Neural cell (in vitro differentiated cells): ENCODE results near the gene ZSCAN21. TPM values are rescaled to one million over a fixed set of nuclear protein-coding genes. Genes with fewer than 3 reads are reported as not detected.
A peak's percentile ranks its signal among the peaks of the same experiment; 100 is the strongest.

Experiments used
- H2AFZ ChIP-seq: fragments of 200-600, 300-800 bp; sonication (generic), shearing (Covaris generic); 2 replicates; pipeline ENCODE4 v1.6.0; 2014; ENCODE audit warnings: low read depth, mild to moderate bottlenecking, antibody characterized with exemption, low read length, moderate library complexity
- H3F3A ChIP-seq: fragments of 200-600 bp; shearing (Covaris generic); 2 replicates; pipeline ENCODE4 v1.6.1; 2016; ENCODE audit warnings: mild to moderate bottlenecking, moderate library complexity, mixed read lengths, antibody characterized with exemption, low read length; ENCODE audit not compliant: insufficient read depth, poor library complexity, severe bottlenecking
- H3K27ac ChIP-seq: fragments of 200-600, 300-800 bp; sonication (generic), shearing (Covaris generic); 2 replicates; pipeline ENCODE4 v1.5.1; 2014; ENCODE audit warnings: mild to moderate bottlenecking, low read length, moderate library complexity
- H3K27me3 ChIP-seq: fragments of 300-800, 200-600 bp; sonication (generic), shearing (Covaris generic); 2 replicates; pipeline ENCODE4 v1.6.0; 2014; ENCODE audit warnings: mild to moderate bottlenecking, low read depth, low read length, moderate library complexity; ENCODE audit not compliant: insufficient read depth
- H3K36me3 ChIP-seq: fragments of 300-800, 200-600 bp; sonication (generic), shearing (Covaris generic); 2 replicates; pipeline ENCODE4 v1.5.1; 2014; ENCODE audit warnings: mild to moderate bottlenecking, antibody characterized with exemption, low read length, moderate library complexity; ENCODE audit not compliant: insufficient read depth
- H3K4me2 ChIP-seq: fragments of 300-800, 200-600 bp; sonication (generic), shearing (Covaris generic); 2 replicates; pipeline ENCODE4 v1.6.0; 2014; ENCODE audit warnings: mild to moderate bottlenecking, low read length
- H3K4me3 ChIP-seq: fragments of 300-800, 200-600 bp; sonication (generic), shearing (Covaris generic); 2 replicates; pipeline ENCODE4 v1.5.1; 2014; ENCODE audit warnings: mild to moderate bottlenecking, low read length, moderate library complexity
- H3K79me2 ChIP-seq: fragments of 200-600 bp; shearing (Covaris generic); replicated peaks from 2 replicates; pipeline ENCODE4 v1.6.0; 2014; ENCODE audit warnings: mild to moderate bottlenecking, low read length, moderate library complexity; ENCODE audit not compliant: insufficient read depth
- H3K9ac ChIP-seq: fragments of 300-800, 200-600 bp; sonication (generic), shearing (Covaris generic); 2 replicates; pipeline ENCODE4 v1.6.1; 2016; ENCODE audit warnings: mild to moderate bottlenecking, low read length, mixed read lengths
- H3K9me2 ChIP-seq: fragments of 200-600 bp; shearing (Covaris generic); 2 replicates; pipeline ENCODE4 v1.6.1; 2016; ENCODE audit warnings: mild to moderate bottlenecking, low read length, mixed read lengths; ENCODE audit not compliant: insufficient read depth
- H3K9me3 ChIP-seq: fragments of 200-600, 300-800 bp; sonication (generic), shearing (Covaris generic); 2 replicates; pipeline ENCODE4 v1.6.1; 2016; ENCODE audit warnings: mild to moderate bottlenecking, mixed run types, low read length, moderate library complexity, mixed read lengths
- H4K20me1 ChIP-seq: fragments of 200-600 bp; shearing (Covaris generic); 2 replicates; pipeline ENCODE4 v1.6.1; 2016; ENCODE audit warnings: mild to moderate bottlenecking, mixed run types; ENCODE audit not compliant: insufficient read depth
- EP300 ChIP-seq: fragments of 450-650 bp; conservative IDR thresholded peaks from 2 replicates; pipeline ENCODE4 v1.6.1; 2014; ENCODE audit warnings: antibody characterized with exemption, mild to moderate bottlenecking, moderate library complexity; ENCODE audit not compliant: poor library complexity, severe bottlenecking
- EZH2 ChIP-seq: fragments of 200-600, 300-800 bp; shearing (Covaris generic), sonication (generic); IDR thresholded peaks from 2 replicates; pipeline ENCODE4 v1.6.1; 2014; ENCODE audit warnings: antibody characterized with exemption, low read length, borderline replicate concordance, mild to moderate bottlenecking; ENCODE audit not compliant: insufficient read depth, poor library complexity, severe bottlenecking
- MXI1 ChIP-seq: fragments of 450-650 bp; conservative IDR thresholded peaks from 2 replicates; pipeline ENCODE4 v1.6.1; 2014; ENCODE audit warnings: antibody characterized with exemption, mild to moderate bottlenecking; ENCODE audit not compliant: poor library complexity, severe bottlenecking
- POLR2AphosphoS5 ChIP-seq: IDR thresholded peaks from 2 replicates; pipeline ENCODE4 v1.6.1; 2012
- RAD21 ChIP-seq: fragments of 450-650 bp; conservative IDR thresholded peaks from 2 replicates; pipeline ENCODE4 v1.6.1; 2014; ENCODE audit warnings: antibody characterized with exemption, mild to moderate bottlenecking, moderate library complexity
- SMC3 ChIP-seq: fragments of 450-650 bp; conservative IDR thresholded peaks from 2 replicates; pipeline ENCODE4 v1.6.1; 2014; ENCODE audit warnings: antibody characterized with exemption, mild to moderate bottlenecking, moderate library complexity; ENCODE audit not compliant: poor library complexity
- TAF1 ChIP-seq: IDR thresholded peaks from 2 replicates; pipeline ENCODE4 v1.6.1; 2012; ENCODE audit warnings: low read depth
- polyA plus RNA-seq: library from polyadenylated mRNA; depleted of rRNA; stranded (reverse); fragments of >200 nt; gene quantifications from 2 replicates; pipeline ENCODE4 v1.2.3, GENCODE V29; 2014
- TF ChIP-seq, protein P1 (sequence below): fragments of 450-650 bp; IDR thresholded peaks from 2 replicates; pipeline ENCODE4 v1.5.1; 2014; ENCODE audit warnings: antibody characterized with exemption, mild to moderate bottlenecking, moderate library complexity; ENCODE audit not compliant: poor library complexity, severe bottlenecking
- TF ChIP-seq, protein P2 (sequence below): IDR thresholded peaks from 2 replicates; pipeline ENCODE4 v1.6.1; 2012; ENCODE audit warnings: borderline replicate concordance

The ZSCAN21 gene
- polyA plus RNA-seq, 1 donor from 2014 or later: 27.6 TPM

DNA sequence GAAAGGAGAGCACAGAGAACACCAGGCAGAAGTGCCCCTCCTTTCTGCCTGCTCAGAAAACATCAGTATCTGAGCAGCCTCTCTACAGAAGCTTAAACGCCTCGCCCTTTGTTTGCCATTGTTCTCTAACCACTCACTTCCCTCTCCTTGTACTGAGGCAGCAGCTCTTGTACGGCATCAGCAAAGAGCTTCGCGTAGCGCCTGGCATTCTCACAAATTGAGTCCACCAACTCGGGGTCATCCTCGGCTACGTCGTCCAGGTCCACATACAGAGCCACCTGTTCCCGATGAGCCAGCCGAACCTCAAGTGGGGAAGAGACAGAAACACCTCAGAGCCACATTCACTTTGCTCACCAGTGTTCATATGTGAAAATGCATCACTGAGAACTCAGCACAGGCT, 49.9 kb downstream of the ZSCAN21 start:
- H3K27me3 ChIP-seq: no peaks in the 10 kb centered on the region
- no peaks in the 10 kb centered on the region for H3K9me2 ChIP-seq
- H3K27ac ChIP-seq: peak overlapping the region; percentile 95
- H3K36me3 ChIP-seq: peaks cover 14% of the 10 kb centered on the region
- peak overlapping the region; percentile 78 for H3K4me3 ChIP-seq
- H3K4me2 ChIP-seq: peak overlapping the region; percentile 81
- peaks cover 26% of the 10 kb centered on the region for H3K79me2 ChIP-seq
- H4K20me1 ChIP-seq: no peaks in the 10 kb centered on the region
- no peak overlapping the region for H2AFZ ChIP-seq
- no peaks in the 10 kb centered on the region for H3F3A ChIP-seq
- H3K9ac ChIP-seq: peak overlapping the region; percentile 93
- TF ChIP-seq, protein P1, sequence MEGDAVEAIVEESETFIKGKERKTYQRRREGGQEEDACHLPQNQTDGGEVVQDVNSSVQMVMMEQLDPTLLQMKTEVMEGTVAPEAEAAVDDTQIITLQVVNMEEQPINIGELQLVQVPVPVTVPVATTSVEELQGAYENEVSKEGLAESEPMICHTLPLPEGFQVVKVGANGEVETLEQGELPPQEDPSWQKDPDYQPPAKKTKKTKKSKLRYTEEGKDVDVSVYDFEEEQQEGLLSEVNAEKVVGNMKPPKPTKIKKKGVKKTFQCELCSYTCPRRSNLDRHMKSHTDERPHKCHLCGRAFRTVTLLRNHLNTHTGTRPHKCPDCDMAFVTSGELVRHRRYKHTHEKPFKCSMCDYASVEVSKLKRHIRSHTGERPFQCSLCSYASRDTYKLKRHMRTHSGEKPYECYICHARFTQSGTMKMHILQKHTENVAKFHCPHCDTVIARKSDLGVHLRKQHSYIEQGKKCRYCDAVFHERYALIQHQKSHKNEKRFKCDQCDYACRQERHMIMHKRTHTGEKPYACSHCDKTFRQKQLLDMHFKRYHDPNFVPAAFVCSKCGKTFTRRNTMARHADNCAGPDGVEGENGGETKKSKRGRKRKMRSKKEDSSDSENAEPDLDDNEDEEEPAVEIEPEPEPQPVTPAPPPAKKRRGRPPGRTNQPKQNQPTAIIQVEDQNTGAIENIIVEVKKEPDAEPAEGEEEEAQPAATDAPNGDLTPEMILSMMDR: no peak
- TF ChIP-seq EP300 (no peak), RAD21 (no peak), EZH2 (no peak), POLR2AphosphoS5 (no peak), TAF1 (no peak), SMC3 (no peak), MXI1 (no peak)
- TF ChIP-seq, protein P2, sequence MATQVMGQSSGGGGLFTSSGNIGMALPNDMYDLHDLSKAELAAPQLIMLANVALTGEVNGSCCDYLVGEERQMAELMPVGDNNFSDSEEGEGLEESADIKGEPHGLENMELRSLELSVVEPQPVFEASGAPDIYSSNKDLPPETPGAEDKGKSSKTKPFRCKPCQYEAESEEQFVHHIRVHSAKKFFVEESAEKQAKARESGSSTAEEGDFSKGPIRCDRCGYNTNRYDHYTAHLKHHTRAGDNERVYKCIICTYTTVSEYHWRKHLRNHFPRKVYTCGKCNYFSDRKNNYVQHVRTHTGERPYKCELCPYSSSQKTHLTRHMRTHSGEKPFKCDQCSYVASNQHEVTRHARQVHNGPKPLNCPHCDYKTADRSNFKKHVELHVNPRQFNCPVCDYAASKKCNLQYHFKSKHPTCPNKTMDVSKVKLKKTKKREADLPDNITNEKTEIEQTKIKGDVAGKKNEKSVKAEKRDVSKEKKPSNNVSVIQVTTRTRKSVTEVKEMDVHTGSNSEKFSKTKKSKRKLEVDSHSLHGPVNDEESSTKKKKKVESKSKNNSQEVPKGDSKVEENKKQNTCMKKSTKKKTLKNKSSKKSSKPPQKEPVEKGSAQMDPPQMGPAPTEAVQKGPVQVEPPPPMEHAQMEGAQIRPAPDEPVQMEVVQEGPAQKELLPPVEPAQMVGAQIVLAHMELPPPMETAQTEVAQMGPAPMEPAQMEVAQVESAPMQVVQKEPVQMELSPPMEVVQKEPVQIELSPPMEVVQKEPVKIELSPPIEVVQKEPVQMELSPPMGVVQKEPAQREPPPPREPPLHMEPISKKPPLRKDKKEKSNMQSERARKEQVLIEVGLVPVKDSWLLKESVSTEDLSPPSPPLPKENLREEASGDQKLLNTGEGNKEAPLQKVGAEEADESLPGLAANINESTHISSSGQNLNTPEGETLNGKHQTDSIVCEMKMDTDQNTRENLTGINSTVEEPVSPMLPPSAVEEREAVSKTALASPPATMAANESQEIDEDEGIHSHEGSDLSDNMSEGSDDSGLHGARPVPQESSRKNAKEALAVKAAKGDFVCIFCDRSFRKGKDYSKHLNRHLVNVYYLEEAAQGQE: no peak
- H3K9me3 ChIP-seq: no peaks in the 10 kb centered on the region

DNA sequence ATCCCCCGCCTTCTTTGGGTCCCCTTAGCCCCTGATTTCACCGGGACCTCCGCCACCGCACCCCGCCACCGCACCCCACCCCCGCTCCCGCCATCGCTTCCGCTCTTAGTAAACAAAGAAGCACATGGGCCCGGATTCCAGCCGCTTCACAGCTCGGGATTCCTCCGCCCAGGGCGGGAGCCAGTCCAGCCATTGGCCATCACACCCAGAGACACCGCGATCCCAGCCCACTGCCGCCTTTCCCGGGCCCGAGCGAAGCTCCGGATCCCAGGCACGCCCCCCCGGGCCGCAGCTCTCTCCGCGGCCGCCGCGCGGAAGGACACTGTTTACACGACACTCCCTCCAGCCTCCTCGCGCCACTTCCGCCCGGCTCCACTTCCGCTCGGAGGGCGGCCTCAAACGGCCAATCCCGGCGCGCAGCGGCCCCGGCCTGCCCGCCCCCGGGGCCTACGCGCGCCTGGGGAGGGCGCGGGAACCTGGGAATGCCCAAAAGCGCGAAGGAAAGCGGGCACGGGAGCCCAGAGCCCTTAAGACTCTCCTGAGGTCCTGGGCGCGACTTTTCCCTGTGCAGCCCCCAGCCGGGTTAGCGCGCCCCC, 50.9 kb downstream of the ZSCAN21 start:
- peaks cover 12% of the 10 kb centered on the region for H3K36me3 ChIP-seq
- H4K20me1 ChIP-seq: no peaks in the 10 kb centered on the region
- no peaks in the 10 kb centered on the region for H3K9me2 ChIP-seq
- no peaks in the 10 kb centered on the region for H3K27me3 ChIP-seq
- H2AFZ ChIP-seq: peak overlapping the region; percentile 62
- no peaks in the 10 kb centered on the region for H3F3A ChIP-seq
- peaks cover 26% of the 10 kb centered on the region for H3K79me2 ChIP-seq
- H3K9me3 ChIP-seq: no peaks in the 10 kb centered on the region
- TF ChIP-seq, protein P2: no peak
- TF ChIP-seq POLR2AphosphoS5 (peak; percentile 76), RAD21 (no peak), TAF1 (peak; percentile 66), EZH2 (no peak), SMC3 (peak; percentile 33), MXI1 (peak; percentile 86), EP300 (peak; percentile 78)
- TF ChIP-seq, protein P1: no peak
- H3K27ac ChIP-seq: peak overlapping the region; percentile 95
- no peak overlapping the region for H3K4me2 ChIP-seq
- peak overlapping the region; percentile 78 for H3K4me3 ChIP-seq
- H3K9ac ChIP-seq: peak overlapping the region; percentile 93
